ENCODE data around the gene SPINK7.

DNA sequence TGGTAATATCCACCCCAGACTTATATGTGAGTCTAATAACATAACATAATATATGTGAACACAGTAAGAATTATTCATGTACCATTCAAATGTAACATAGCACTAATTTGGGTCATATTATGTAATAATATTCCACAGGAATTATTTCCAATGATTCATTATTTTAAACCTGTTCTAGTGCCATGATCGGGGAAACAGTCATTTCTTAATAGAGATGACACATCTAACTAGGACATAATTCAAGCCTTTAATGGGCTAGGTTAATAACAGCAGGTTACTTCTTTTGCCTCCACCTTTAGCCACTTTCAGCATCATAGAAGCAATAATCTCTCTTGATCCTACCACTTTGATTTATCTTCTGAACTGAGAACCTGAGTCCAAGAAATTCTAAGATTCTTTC is 35.5 kb downstream of the SPINK7 start:
- TF ChIP-seq, protein P1, sequence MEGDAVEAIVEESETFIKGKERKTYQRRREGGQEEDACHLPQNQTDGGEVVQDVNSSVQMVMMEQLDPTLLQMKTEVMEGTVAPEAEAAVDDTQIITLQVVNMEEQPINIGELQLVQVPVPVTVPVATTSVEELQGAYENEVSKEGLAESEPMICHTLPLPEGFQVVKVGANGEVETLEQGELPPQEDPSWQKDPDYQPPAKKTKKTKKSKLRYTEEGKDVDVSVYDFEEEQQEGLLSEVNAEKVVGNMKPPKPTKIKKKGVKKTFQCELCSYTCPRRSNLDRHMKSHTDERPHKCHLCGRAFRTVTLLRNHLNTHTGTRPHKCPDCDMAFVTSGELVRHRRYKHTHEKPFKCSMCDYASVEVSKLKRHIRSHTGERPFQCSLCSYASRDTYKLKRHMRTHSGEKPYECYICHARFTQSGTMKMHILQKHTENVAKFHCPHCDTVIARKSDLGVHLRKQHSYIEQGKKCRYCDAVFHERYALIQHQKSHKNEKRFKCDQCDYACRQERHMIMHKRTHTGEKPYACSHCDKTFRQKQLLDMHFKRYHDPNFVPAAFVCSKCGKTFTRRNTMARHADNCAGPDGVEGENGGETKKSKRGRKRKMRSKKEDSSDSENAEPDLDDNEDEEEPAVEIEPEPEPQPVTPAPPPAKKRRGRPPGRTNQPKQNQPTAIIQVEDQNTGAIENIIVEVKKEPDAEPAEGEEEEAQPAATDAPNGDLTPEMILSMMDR (IDR thresholded peaks at IDR 0.05): no peak
- no peak for TF ChIP-seq POLR2A (IDR thresholded peaks at IDR 0.05)

All from adrenal gland (tissue), 5 donors.